ENCODE measurements around the gene UBL4B.

Gene UBL4B

GRCh38 chr1:110081061-110081460 lies 31.2 kb upstream of the UBL4B start:
- TF ChIP-seq ZBTB7A (IDR thresholded peaks at IDR 0.05; ENCODE audit: low read depth) = no peak
- no peak for TF ChIP-seq REST (IDR thresholded peaks at IDR 0.05; ENCODE audit: low read depth)
- no peak for TF ChIP-seq MAX (IDR thresholded peaks at IDR 0.05)
- TF ChIP-seq FOXM1 (IDR thresholded peaks at IDR 0.05; ENCODE audit: borderline replicate concordance, low read depth) = no peak
- no peak for TF ChIP-seq CREB1 (IDR thresholded peaks at IDR 0.05; ENCODE audit: low read depth)
- no peak for TF ChIP-seq YY1 (IDR thresholded peaks at IDR 0.05; ENCODE audit: low read depth)
- no peak for TF ChIP-seq TAF1 (IDR thresholded peaks at IDR 0.05; ENCODE audit: low read depth)
- no peak for TF ChIP-seq RAD21 (IDR thresholded peaks at IDR 0.05; ENCODE audit: low read depth)
- TF ChIP-seq NFIC (IDR thresholded peaks at IDR 0.05) = no peak
- TF ChIP-seq TCF12 (IDR thresholded peaks at IDR 0.05; ENCODE audit: low read depth) = no peak
- no peak for TF ChIP-seq EGR1 (IDR thresholded peaks at IDR 0.05)
- no peak for TF ChIP-seq EP300 (IDR thresholded peaks at IDR 0.05; ENCODE audit: borderline replicate concordance)
- TF ChIP-seq TEAD4 (IDR thresholded peaks at IDR 0.05) = no peak
- no peak for TF ChIP-seq USF1 (IDR thresholded peaks at IDR 0.05)

GRCh38 chr1:110082477-110082876 lies 29.8 kb upstream of the UBL4B start:
- TF ChIP-seq NFIC (IDR thresholded peaks at IDR 0.05) = no peak
- no peak for TF ChIP-seq CEBPB (IDR thresholded peaks at IDR 0.05)
- no peak for TF ChIP-seq RAD21 (IDR thresholded peaks at IDR 0.05; ENCODE audit: low read depth)
- no peak for TF ChIP-seq TAF1 (IDR thresholded peaks at IDR 0.05; ENCODE audit: low read depth)
- TF ChIP-seq EP300 (IDR thresholded peaks at IDR 0.05; ENCODE audit: borderline replicate concordance) = no peak
- TF ChIP-seq EGR1 (IDR thresholded peaks at IDR 0.05) = no peak
- no peak for TF ChIP-seq TEAD4 (IDR thresholded peaks at IDR 0.05)
- no peak for TF ChIP-seq REST (IDR thresholded peaks at IDR 0.05; ENCODE audit: low read depth)
- TF ChIP-seq TCF12 (IDR thresholded peaks at IDR 0.05; ENCODE audit: low read depth) = no peak
- TF ChIP-seq CREB1 (IDR thresholded peaks at IDR 0.05; ENCODE audit: low read depth) = no peak
- no peak for TF ChIP-seq YY1 (IDR thresholded peaks at IDR 0.05; ENCODE audit: low read depth)
- no peak for TF ChIP-seq MAX (IDR thresholded peaks at IDR 0.05)
- TF ChIP-seq ZBTB7A (IDR thresholded peaks at IDR 0.05; ENCODE audit: low read depth) = no peak
- no peak for TF ChIP-seq FOXM1 (IDR thresholded peaks at IDR 0.05; ENCODE audit: borderline replicate concordance, low read depth)

GRCh38 chr1:110083061-110083865 lies 29.0 kb upstream of the UBL4B start:
- TF ChIP-seq USF1 (IDR thresholded peaks at IDR 0.05) (no peak), ZBTB7A (IDR thresholded peaks at IDR 0.05; ENCODE audit: low read depth) (no peak)

- TF ChIP-seq EGR1 (IDR thresholded peaks at IDR 0.05) = no peak
- TF ChIP-seq MAX (IDR thresholded peaks at IDR 0.05) = no peak
- TF ChIP-seq EP300 (IDR thresholded peaks at IDR 0.05; ENCODE audit: borderline replicate concordance) = no peak
- TF ChIP-seq CREB1 (IDR thresholded peaks at IDR 0.05; ENCODE audit: low read depth) = no peak
- no peak for TF ChIP-seq YY1 (IDR thresholded peaks at IDR 0.05; ENCODE audit: low read depth)
- TF ChIP-seq ZBTB7A (IDR thresholded peaks at IDR 0.05; ENCODE audit: low read depth) = no peak
- no peak for TF ChIP-seq TAF1 (IDR thresholded peaks at IDR 0.05; ENCODE audit: low read depth)
- TF ChIP-seq RAD21 (IDR thresholded peaks at IDR 0.05; ENCODE audit: low read depth) = no peak
- TF ChIP-seq TCF12 (IDR thresholded peaks at IDR 0.05; ENCODE audit: low read depth) = no peak
- no peak for TF ChIP-seq CEBPB (IDR thresholded peaks at IDR 0.05)
- TF ChIP-seq TEAD4 (IDR thresholded peaks at IDR 0.05) = no peak
- no peak for TF ChIP-seq FOXM1 (IDR thresholded peaks at IDR 0.05; ENCODE audit: borderline replicate concordance, low read depth)
- TF ChIP-seq NFIC (IDR thresholded peaks at IDR 0.05) = no peak
- TF ChIP-seq USF1 (IDR thresholded peaks at IDR 0.05) = no peak
- no peak for TF ChIP-seq REST (IDR thresholded peaks at IDR 0.05; ENCODE audit: low read depth)
Measured at GRCh38 chr1:110083866-110084226, 28.4 kb upstream of the UBL4B start.
